ENCODE data around the gene ADGRG3. TPM values are rescaled to one million over a fixed set of nuclear protein-coding genes. Genes with fewer than 3 reads are reported as not detected.

The ADGRG3 gene
- total RNA-seq, 1 donor from 2014 or later: not detected

DNA sequence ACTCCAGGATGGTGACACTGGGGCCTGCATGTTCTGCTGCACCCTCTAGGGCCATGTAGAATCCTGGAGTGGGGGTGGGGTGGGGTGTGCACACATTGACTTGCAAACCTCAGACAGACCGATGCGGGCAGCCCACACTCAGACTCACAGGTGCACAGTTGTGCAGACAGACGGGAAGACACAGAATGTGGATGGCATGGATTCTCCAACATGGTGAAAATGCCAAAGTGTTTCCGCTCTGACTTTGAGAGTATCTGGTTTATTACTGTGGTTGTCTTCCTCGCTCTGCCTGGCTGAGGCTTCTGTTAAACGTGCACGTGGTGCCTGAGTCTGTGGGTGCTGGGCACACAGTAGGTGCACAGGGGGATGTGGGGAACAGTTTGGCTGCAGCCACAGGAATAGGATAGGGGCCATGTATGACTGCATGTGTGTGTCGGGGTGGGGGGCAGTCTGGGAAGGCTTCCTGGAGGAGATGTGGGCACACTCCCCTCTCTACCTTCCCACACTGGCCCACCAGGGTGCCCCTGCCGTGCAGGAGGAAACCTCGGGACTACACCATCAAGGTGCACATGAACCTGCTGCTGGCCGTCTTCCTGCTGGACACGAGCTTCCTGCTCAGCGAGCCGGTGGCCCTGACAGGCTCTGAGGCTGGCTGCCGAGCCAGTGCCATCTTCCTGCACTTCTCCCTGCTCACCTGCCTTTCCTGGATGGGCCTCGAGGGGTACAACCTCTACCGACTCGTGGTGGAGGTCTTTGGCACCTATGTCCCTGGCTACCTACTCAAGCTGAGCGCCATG is 9.0 kb upstream of the ADGRG3 start:
- peaks cover under 1% of the 10 kb centered on the region for H3K4me1 Mint-ChIP-seq
- no peak overlapping the region for H3K4me3 Mint-ChIP-seq
- Histone ChIP-seq H3K36me3 (no peaks in the 10 kb centered on the region), H3K27ac (no peak overlapping the region), H3K4me2 (no peak overlapping the region), H3K4me3 (no peak overlapping the region), H3K9me3 (ENCODE audit: low read depth) (no peaks in the 10 kb centered on the region), H3K27me3 (no peaks in the 10 kb centered on the region), H2AFZ (replicated peaks) (no peak overlapping the region), H3F3A (ENCODE audit: low read depth) (no peaks in the 10 kb centered on the region), H3K4me1 (no peaks in the 10 kb centered on the region), H3K9ac (no peak overlapping the region), H4K20me1 (ENCODE audit: low read depth) (no peaks in the 10 kb centered on the region), H3K79me2 (ENCODE audit: low read depth) (no peaks in the 10 kb centered on the region)
- H3K9me3 Mint-ChIP-seq: no peaks in the 10 kb centered on the region
- H3K27me3 Mint-ChIP-seq (ENCODE audit: insufficient read depth, low read depth): peaks cover 10% of the 10 kb centered on the region
- TF ChIP-seq, protein P1, sequence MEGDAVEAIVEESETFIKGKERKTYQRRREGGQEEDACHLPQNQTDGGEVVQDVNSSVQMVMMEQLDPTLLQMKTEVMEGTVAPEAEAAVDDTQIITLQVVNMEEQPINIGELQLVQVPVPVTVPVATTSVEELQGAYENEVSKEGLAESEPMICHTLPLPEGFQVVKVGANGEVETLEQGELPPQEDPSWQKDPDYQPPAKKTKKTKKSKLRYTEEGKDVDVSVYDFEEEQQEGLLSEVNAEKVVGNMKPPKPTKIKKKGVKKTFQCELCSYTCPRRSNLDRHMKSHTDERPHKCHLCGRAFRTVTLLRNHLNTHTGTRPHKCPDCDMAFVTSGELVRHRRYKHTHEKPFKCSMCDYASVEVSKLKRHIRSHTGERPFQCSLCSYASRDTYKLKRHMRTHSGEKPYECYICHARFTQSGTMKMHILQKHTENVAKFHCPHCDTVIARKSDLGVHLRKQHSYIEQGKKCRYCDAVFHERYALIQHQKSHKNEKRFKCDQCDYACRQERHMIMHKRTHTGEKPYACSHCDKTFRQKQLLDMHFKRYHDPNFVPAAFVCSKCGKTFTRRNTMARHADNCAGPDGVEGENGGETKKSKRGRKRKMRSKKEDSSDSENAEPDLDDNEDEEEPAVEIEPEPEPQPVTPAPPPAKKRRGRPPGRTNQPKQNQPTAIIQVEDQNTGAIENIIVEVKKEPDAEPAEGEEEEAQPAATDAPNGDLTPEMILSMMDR (IDR thresholded peaks at IDR 0.05): no peak
- TF ChIP-seq EZH2phosphoT487 (IDR thresholded peaks at IDR 0.05) (no peak), EZH2 (IDR thresholded peaks at IDR 0.05) (no peak)
- peaks cover 4% of the 10 kb centered on the region for H3K36me3 Mint-ChIP-seq
- peak overlapping the region; percentile 89 for H3K27ac Mint-ChIP-seq
- no peak for DNase-seq (ENCODE audit: low spot score)

DNA sequence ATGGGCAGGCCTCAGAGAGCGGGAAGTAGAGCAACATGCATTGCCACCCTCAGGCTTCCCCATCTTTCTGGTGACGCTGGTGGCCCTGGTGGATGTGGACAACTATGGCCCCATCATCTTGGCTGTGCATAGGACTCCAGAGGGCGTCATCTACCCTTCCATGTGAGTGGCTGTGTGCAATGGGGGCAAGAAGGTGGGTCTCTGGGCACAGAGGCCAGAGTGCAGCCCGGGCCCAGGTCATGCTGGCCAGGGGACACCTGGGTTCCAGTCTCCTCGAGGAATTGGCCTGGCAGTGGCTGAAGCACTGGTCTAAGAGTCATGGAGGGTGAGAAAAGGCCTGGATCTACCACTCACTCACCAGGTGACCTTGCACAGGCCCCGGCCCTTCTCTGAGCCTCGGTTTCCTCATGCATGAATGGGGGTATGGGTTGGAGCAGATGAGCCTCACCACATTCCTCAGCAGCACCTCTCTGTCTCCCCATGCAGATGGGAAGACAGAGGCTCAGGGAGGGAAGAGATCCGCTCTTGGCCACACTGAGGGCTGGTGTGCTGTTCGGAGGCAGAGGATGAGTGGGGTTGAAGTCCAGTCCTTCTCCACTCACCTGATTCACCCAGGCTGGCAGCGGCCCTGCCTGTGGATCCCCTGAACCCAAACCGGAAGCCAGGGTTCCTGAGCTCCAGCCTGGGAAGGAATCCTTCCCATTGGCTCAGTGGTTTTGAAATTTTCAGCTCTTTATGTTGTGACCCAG is 7.2 kb upstream of the ADGRG3 start:
- H3K4me3 ChIP-seq: no peak overlapping the region
- H3K4me1 Mint-ChIP-seq: no peaks in the 10 kb centered on the region
- H3K27ac ChIP-seq: no peak overlapping the region
- H3K27me3 Mint-ChIP-seq (ENCODE audit: insufficient read depth, low read depth): peaks cover 10% of the 10 kb centered on the region
- no peaks in the 10 kb centered on the region for H3F3A ChIP-seq (ENCODE audit: low read depth)
- no peak overlapping the region for H3K9ac ChIP-seq
- no peak overlapping the region for H3K4me2 ChIP-seq
- H3K36me3 Mint-ChIP-seq: peaks cover 4% of the 10 kb centered on the region
- H3K27me3 ChIP-seq: no peaks in the 10 kb centered on the region
- H3K4me3 Mint-ChIP-seq: no peak overlapping the region
- no peaks in the 10 kb centered on the region for H3K36me3 ChIP-seq
- no peaks in the 10 kb centered on the region for H3K9me3 ChIP-seq (ENCODE audit: low read depth)
- H3K9me3 Mint-ChIP-seq: no peaks in the 10 kb centered on the region
- no peak for DNase-seq (ENCODE audit: low spot score)
- TF ChIP-seq EZH2 (IDR thresholded peaks at IDR 0.05) (no peak), EZH2phosphoT487 (IDR thresholded peaks at IDR 0.05) (no peak)
- TF ChIP-seq, protein P1 (IDR thresholded peaks at IDR 0.05): no peak
- no peak overlapping the region for H2AFZ ChIP-seq (replicated peaks)
- H4K20me1 ChIP-seq (ENCODE audit: low read depth): no peaks in the 10 kb centered on the region
- H3K4me1 ChIP-seq: no peaks in the 10 kb centered on the region
- H3K27ac Mint-ChIP-seq: no peak overlapping the region
- H3K79me2 ChIP-seq (ENCODE audit: low read depth): no peaks in the 10 kb centered on the region

DNA sequence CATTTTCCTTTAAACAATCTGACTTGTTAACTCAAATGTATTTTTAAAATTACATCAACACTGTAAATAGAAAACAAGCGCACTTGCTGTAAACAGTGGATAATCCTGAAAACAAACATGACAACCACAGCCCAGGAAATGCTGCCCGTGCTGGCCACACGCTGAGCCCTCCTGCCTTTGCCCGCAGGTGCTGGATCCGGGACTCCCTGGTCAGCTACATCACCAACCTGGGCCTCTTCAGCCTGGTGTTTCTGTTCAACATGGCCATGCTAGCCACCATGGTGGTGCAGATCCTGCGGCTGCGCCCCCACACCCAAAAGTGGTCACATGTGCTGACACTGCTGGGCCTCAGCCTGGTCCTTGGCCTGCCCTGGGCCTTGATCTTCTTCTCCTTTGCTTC is 6.6 kb upstream of the ADGRG3 start:
- H2AFZ ChIP-seq (replicated peaks): no peak overlapping the region
- no peaks in the 10 kb centered on the region for H3F3A ChIP-seq (ENCODE audit: low read depth)
- H4K20me1 ChIP-seq (ENCODE audit: low read depth): no peaks in the 10 kb centered on the region
- no peak overlapping the region for H3K4me2 ChIP-seq
- no peak overlapping the region for H3K9ac ChIP-seq
- Mint-ChIP-seq H3K36me3 (peaks cover 4% of the 10 kb centered on the region), H3K27ac (no peak overlapping the region), H3K4me3 (no peak overlapping the region), H3K27me3 (ENCODE audit: insufficient read depth, low read depth) (peaks cover 10% of the 10 kb centered on the region), H3K9me3 (no peaks in the 10 kb centered on the region), H3K4me1 (no peaks in the 10 kb centered on the region)
- DNase-seq (ENCODE audit: low spot score): no peak
- no peaks in the 10 kb centered on the region for H3K79me2 ChIP-seq (ENCODE audit: low read depth)
- H3K27ac ChIP-seq: no peak overlapping the region
- no peaks in the 10 kb centered on the region for H3K27me3 ChIP-seq
- H3K9me3 ChIP-seq (ENCODE audit: low read depth): no peaks in the 10 kb centered on the region
- no peak overlapping the region for H3K4me3 ChIP-seq
- TF ChIP-seq EZH2phosphoT487 (IDR thresholded peaks at IDR 0.05) (no peak), EZH2 (IDR thresholded peaks at IDR 0.05) (no peak)
- TF ChIP-seq, protein P1 (IDR thresholded peaks at IDR 0.05): no peak
- no peaks in the 10 kb centered on the region for H3K4me1 ChIP-seq
- no peaks in the 10 kb centered on the region for H3K36me3 ChIP-seq
